T-helper 1 cell treated with Interleukin-12 subunit alpha and Interleukin-12 subunit beta and Interleukin-4 antibody, amounts not matched to agents 30 ng/mL and 1 ng/mL, for 36 hours (primary cell): ENCODE results near the gene PHLDA3. TPM values are rescaled to one million over a fixed set of nuclear protein-coding genes. Genes with fewer than 3 reads are reported as not detected.
"Not testable (repeated sequence)": the region's sequence is repeated elsewhere in the genome, so short reads cannot be mapped to it uniquely, and the experiment has no call there.

ENCODE experiments used
- intact Hi-C: fragments of 100-400 bp; cut with micrococcal nuclease; formaldehyde crosslinking; loops from one replicate; pipeline ENCODE4 v1.15.1; 2024
- total RNA-seq: library from RNA; stranded (reverse); gene quantifications from 2 replicates; pipeline ENCODE4 v1.2.3, GENCODE V29; 2022

The PHLDA3 gene
- total RNA-seq, 1 donor from 2014 or later, result 29.4 TPM

GRCh38 chr1:201504179-201504631 is 35.2 kb upstream of the PHLDA3 start:
- intact Hi-C loops, result loop anchor here (1.0 kb wide), 1 partner anchor 13 kb away; no protein-coding TSS in a partner anchor

- intact Hi-C loops, result loop anchor here (1.0 kb wide), 1 partner anchor 12 kb away; no protein-coding TSS in a partner anchor
Observed at GRCh38 chr1:201503397-201504176, 34.6 kb upstream of the PHLDA3 start.

GRCh38 chr1:201502511-201502857 is 33.5 kb upstream of the PHLDA3 start:
- intact Hi-C loops, result no loop called here

GRCh38 chr1:201501812-201502510 is 33.0 kb upstream of the PHLDA3 start:
- intact Hi-C loops, result no loop called here

- intact Hi-C loops, result no loop called here
Observed at GRCh38 chr1:201501144-201501543, 32.2 kb upstream of the PHLDA3 start.

- intact Hi-C loops, result no loop called here
Observed at GRCh38 chr1:201500670-201501120, 31.7 kb upstream of the PHLDA3 start.

GRCh38 chr1:201499795-201500669 is 31.0 kb upstream of the PHLDA3 start:
- intact Hi-C loops, result no loop called here

GRCh38 chr1:201499191-201499590 is 30.2 kb upstream of the PHLDA3 start:
- intact Hi-C loops, result no loop called here

GRCh38 chr1:201498621-201499020 is 29.6 kb upstream of the PHLDA3 start:
- intact Hi-C loops, result no loop called here

- intact Hi-C loops, result no loop called here
Observed at GRCh38 chr1:201497935-201498509, 29.0 kb upstream of the PHLDA3 start.

GRCh38 chr1:201496296-201496690 is 27.3 kb upstream of the PHLDA3 start:
- intact Hi-C loops, result no loop called here

- intact Hi-C loops, result no loop called here
Observed at GRCh38 chr1:201495551-201496295, 26.7 kb upstream of the PHLDA3 start.

- intact Hi-C loops, result no loop called here
Observed at GRCh38 chr1:201493757-201494617, 25.0 kb upstream of the PHLDA3 start.

GRCh38 chr1:201493026-201493656 is 24.2 kb upstream of the PHLDA3 start:
- intact Hi-C loops, result not testable (repeated sequence)

GRCh38 chr1:201491896-201492511 is 23.0 kb upstream of the PHLDA3 start:
- intact Hi-C loops, result loop anchor here (1.0 kb wide), 1 partner anchor 12 kb away; no protein-coding TSS in a partner anchor

GRCh38 chr1:201490708-201491131 is 21.7 kb upstream of the PHLDA3 start:
- intact Hi-C loops, result loop anchor here (1.0 kb wide), 1 partner anchor 14 kb away; no protein-coding TSS in a partner anchor

- intact Hi-C loops, result no loop called here
Observed at GRCh38 chr1:201489643-201490261, 20.8 kb upstream of the PHLDA3 start.
